HG03442 (cell line): ENCODE results near the gene SIRPB1.
"Not testable (repeated sequence)": the region's sequence is repeated elsewhere in the genome, so short reads cannot be mapped to it uniquely, and the experiment has no call there.

Experiments
- ATAC-seq: cut with Tn5 transposase; IDR thresholded peaks from one replicate; pipeline ENCODE4 v1.9.1; 2021; ENCODE audit warnings: mild to moderate bottlenecking, moderate library complexity; ENCODE audit not compliant: unreplicated experiment

Gene SIRPB1

DNA sequence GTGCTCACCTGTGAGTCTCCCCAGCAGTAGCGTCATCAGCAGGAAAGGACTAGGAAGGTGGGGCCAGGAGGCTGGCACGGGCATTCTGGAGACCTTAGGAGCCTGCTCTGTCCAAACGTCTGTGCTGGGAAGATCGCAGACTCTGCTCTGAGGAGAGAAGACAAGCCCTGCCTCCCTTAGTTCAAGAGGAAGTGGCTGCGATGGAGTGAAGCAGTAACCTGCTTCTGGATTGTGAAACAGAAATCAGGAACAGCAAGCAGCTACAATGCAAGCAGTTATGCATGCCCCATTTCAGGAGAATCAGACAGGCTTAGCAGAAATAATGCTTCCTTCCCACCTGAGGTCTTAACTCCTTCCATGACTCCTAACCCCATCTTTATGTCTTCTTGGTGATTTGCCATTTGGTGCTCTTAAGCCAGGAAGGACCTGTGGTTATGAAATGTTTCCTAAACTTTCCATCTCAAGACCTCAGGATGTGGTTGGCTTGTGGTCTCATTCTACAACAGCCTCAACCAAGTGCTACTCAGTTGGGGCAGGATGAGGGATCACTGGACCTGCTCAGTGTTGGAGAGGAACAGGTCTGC is at the start of gene SIRPB1:
TSS of gene SIRPB1 (minus strand) at position 149 of the 584 bp plus-strand sequence. CDS start at position 84, 65 bp downstream.
- ATAC-seq = no peak

DNA sequence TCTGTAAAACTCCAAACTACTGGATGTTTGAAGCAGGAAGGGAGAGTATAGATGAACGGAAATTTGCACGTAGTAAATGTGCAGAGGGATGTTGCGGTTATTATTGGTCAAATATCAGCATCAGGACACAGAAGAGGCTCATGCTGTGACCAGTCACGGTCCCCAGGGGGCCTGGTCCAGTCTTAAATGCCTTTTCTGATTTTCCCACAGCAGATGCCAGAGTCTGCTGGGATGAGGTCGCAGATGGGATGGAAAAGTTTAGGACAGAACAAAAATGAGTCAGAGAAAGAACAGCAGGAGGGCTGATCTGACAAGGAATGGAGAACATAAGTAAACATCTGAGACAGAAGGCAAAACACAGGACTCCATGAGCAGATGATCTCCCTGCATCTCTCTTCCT is 49.5 kb upstream of the SIRPB1 start:
- ATAC-seq = no peak

DNA sequence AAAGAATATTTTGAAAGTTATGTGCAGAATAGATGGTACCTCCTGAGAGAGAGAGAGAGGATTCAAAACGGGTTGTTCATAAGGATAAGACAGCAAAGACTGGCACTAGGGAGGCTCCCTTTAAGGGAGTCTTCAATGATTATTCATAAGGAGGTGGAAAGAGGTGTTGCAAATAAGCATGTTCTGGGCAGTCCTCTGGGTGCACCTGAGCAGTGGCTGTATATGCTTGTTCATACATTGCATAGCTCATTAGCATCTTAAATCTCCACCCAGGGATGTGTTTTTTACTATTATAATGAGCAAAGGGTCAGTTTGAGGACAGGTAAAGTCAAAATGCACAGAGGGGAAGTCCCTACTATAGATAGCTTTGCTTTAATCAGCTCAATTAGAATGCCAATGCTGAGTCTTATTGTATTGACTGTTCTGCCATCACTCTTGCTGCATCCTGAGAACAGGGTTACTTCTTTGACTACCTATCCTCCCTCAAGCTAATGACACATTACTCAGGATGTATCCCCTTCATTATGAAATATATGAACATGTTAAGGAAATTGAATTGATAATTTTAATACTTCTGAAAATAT is 47.8 kb upstream of the SIRPB1 start:
- ATAC-seq = no peak

DNA sequence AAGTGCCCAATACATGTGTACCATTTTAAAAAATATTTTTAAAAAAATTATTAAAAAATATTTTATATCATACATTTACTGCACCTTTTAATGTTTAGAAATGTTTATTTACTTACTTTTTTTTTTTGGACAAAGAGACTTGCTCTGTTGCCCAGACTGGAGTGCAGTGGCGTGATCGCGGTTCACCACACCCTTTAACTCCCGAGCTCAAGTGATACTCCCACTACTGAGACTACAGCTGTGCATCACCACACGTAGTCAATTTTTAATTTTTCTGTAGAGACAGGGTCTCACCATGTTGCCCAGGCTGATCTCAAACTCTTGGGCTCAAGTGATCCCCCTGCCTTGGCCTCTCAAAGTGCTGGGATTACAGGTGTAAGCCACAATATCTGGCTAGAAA is 47.0 kb upstream of the SIRPB1 start:
- ATAC-seq = no peak

DNA sequence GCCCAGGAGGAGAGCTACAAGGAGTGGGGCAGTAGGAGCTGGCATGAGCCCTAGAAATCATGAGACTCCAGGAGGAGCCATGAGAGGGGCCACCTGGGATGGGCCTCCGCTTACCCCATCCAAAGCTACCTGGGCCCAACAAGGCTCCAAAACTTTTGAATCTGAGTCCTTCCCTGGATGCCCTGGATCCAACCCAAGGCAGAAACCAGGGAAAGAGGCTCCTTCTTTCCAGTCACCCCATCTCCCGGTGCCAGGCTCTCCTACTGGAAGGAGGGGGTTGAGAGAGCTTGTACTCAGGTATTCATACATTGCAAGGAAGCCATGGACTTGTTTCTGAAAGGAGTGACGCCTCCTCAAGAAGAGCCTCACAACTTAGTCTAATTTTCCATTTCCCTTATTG is 45.5 kb upstream of the SIRPB1 start:
- ATAC-seq = no peak

DNA sequence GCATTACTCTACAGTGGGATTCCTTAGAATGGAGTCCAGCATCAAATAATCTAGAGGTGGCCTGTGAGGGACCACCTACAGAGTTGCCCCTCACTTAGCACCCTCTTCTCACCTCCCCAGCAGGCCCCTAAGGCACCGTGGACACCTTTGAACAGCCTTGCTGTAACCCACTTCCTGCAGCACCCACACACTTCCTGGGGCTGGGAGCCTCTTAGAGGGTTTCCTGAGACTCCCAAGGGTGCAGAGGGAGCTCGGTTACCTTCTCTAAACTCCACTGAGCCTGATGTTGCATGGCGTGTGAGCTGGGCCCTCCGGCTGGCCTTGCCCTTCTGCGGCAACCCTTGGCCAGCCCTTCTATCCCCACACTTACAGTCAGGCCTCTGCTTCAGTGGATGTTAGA is 45.1 kb upstream of the SIRPB1 start:
- ATAC-seq = no peak

DNA sequence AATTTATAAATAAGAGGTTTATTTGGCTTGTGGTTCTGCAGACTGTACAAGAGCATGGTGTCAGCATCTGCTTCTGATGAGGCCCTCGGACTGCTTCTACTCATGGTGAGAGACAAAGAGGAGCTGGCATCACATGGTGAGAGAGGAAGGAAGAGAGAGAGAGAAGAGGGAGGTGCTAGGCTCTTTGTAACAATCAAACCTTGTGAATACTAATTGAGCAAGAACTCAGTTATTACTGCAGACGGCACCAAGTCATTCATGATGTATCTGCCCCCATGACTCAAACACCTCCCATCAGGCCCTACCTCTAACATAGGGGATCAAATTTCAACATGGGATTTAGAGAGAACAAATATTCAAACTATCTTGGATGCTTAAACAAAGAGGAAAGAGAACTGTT is 44.1 kb upstream of the SIRPB1 start:
- ATAC-seq = no peak

DNA sequence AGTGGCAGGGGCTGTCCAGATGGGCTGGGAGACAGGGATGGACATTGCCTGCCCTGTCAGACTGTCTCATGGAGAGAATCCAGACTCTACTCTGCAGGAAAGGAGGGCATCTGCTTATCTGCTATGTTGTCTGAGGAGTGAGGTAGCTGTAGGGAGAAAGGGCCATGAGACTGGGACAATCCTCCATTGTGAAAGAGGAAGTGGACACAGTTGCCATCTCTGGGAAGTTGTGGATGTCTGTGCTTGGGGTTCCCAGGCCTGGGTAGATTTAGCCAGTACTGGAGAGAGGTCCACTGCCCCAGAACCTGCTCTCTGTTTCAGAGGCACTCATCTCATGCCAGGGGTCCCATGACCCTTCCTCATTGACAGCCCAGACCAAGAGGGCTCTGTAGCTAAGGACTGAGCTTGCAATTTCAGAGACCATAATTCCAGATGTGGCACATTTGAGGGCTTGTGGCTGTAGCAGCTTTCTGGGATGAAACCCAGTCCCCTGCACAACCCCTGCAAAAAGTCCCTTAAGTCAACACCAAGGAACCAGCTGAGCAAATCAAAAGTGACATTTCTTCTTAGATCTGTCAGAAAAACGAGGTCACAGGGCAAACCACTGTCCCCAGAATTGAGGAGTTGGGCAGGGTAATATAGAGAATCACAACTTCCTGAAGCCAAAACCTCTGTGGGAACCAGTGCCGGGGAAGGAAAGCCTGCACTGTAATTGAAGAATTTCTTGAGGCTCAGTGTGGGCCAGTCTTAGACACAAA is 41.9 kb upstream of the SIRPB1 start:
- ATAC-seq = no peak

DNA sequence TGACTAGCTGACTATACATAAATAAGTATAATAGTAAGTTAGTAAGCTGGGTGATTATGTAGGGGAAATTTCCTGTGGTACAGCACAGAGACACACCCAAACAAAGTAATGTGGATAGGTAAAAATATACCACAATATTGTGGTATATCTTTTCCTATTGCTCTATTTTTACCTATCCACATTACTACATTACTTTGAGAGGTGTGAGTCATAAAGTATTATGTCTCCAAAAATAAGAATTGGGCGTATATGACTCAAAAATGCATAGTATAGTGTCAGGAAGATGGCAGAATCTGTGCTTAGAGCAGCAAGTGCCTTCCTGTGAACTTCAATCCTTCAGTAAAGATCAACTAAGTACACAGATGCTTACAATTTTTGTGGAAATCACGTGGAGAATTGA is 40.4 kb upstream of the SIRPB1 start:
- no peak for ATAC-seq

DNA sequence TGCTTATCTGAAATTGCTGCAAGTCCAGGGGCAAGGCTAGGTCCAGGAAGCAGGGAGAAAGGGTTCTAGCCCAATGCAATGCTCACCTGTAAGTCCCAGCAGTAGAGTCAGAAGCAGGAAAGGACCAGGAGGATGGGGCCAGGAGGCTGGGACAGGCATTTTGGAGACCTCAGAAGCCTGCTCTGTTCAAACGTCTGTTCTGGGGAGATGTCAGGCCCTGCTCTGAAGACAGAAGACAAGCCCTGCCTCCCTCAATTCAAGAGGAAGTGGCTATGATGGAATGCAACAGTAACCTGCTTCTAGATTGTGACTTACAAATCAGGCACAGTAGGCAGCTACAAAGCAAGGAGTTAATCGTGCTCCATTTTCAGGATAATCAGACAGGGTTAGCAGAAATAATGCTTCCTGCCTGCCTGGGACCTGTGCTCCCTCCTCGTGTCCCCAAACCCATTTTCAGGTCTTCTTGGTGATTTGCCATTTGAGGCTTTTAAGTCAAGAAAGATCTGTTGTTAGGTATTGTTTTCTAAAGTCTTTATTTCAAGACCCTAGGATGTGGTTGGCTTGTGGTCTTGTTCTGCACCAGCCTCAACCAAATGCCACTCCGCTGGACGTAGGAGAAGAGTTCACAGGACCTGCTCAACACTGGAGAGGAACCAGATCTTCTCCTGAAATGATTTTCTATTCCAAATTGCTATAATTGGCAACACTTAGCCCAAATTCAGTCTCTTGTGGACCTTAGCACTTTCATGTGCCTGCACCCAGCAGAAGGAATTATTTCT is 37.9 kb upstream of the SIRPB1 start, which contains the start of gene SIRPG:
TSS of gene SIRPG (minus strand) at position 224 of the 779 bp plus-strand sequence. CDS start at position 159, 65 bp downstream.
- ATAC-seq = no peak

DNA sequence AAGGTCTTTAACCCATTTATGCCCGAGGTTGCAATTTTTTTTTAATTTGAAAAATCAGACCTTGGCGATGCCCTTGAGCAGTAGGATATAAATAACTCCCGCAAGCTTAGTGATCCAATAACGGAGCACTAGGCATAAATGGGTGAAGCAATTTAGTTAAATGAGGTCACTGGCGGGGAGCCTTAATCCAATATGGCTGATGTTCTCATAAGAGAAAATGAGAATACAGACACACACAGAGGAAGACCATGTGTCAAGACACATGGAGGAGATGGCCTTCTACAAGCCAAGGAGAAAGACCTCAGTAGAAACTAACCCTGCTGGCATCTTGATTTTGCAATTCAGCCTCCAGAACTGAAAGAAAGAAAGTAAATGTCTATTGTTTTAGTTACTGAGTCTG is 37.0 kb upstream of the SIRPB1 start:
- ATAC-seq = no peak

DNA sequence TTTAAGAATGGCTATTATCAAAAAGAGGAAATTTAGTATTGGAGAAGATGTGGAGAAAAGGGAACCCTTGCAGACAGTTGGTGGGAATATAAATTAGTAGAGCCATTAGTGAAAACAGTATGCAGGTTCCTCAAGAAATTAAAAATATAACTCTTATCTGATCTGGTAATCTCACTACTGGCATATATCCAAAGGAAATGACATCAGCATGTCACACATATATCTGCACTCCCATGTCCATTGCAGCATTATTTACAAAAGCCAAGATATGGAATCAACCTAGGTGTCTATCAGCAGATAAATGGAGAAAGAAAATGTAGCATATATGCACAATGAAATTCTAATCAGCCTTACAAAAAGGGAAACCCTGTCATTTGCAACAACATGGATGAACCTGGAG is 35.2 kb upstream of the SIRPB1 start:
- no peak for ATAC-seq

DNA sequence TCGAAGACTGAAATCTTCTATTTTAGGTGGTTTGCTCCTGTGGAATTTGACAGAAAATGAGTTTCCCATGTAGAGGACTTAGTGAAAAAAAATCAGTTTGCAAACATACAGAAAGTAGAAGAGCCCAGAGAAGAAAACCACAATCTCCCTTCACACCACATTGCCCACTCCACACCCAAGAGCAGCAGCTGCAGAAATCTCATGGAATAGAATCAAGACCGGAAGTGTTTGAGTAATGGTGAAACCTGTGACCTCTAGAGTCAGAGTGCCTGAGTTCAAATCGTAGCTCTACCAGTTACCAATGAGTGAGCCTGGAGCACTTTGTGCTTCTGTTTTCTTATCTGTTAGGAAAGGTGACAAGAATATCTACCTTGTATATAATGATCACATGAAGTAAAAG is 33.2 kb upstream of the SIRPB1 start:
- ATAC-seq = no peak

DNA sequence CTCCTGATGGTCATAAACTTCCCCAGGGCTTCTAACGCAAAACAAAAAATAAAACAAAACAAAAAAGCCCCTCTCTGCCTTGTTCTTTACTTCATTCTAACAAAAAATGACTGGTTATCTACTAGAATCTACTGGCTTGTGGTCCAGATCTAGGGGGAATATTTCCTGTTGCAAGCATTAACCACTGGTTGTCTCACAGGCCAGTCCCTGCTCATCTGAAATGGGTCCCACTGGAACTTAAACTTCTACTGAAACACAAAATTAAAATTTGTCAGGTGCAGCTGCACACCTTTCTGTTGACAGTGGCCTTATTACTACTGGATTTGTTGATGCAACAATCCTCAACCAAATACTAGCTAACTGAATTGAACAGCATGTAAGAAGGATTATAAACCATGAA is 32.3 kb upstream of the SIRPB1 start:
- no peak for ATAC-seq

DNA sequence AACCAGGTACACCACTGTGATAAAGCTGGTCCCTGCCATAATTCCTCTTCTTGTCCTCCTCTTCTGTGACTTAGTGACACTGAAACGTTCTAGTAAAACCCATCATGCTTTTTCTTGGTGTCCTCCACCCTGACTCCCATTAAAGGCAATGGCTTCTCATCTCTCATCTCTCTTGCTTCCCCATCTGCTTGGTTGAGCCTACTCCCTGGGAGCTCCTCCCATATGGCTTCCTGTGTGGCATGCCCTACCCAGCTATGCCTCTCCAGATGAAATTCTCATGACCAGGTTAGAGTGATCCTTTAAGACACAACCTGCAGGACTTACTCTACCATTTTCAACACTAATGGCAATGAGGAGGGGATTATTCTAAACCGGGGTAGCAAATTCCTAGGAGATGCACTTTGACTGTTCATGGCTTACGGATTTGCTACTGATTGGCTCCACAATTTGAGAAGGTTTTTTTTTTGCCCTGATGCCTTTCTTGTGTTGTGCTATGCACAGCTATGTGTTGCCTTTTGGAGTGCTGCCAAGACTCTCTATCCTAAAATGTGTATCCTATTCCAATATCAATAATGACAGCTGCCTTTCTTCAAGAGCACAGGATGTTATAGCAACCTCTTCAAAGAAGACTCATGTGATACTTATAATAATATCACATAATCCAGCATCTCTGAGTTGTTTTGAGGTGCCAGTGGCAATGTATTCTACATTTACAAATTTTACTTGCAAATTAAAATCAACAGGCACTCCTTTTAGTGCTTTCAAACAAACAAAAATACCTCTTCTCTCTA is 31.7 kb upstream of the SIRPB1 start:
- no peak for ATAC-seq

DNA sequence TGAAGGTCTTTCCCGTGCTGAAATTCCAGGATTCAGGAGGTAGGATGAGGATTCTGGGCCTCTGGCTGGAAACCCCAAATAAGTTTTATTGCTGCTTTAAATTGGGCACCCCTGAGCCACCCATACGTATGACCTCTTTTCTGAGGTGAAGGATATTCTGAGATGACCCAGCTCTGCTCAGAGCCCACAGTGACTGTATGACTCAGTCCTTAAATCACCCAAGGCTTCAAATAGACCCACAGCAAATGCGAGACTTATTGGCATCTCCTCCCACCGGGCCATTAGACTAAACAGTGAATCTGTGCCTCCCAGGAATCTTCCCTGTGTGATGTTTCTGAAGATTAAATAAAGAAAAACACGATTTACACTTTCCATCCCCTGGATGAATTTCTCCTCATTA is 28.3 kb upstream of the SIRPB1 start:
- ATAC-seq = no peak

DNA sequence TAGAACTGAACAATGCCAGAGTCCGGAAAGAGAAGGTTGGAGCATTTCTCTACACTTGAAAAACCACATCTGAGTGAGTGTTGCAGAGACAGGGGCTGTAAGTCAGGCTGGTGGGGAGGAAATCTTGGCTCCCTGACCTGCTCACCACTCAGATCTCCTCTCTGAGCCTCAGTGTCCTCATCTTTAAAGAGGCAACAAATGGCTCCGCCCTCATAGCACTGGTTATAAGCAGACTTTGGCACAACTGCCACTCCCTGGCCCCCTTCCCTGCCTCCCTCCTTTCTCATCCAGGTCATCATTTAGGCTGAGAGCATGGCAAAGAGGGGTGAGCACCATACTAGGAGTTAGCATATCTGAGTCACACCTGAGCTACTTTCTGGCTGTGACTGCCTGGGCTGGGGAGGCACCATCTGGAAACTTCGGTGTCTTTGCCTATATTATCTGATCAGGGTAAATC is 27.2 kb upstream of the SIRPB1 start:
- ATAC-seq = no peak

DNA sequence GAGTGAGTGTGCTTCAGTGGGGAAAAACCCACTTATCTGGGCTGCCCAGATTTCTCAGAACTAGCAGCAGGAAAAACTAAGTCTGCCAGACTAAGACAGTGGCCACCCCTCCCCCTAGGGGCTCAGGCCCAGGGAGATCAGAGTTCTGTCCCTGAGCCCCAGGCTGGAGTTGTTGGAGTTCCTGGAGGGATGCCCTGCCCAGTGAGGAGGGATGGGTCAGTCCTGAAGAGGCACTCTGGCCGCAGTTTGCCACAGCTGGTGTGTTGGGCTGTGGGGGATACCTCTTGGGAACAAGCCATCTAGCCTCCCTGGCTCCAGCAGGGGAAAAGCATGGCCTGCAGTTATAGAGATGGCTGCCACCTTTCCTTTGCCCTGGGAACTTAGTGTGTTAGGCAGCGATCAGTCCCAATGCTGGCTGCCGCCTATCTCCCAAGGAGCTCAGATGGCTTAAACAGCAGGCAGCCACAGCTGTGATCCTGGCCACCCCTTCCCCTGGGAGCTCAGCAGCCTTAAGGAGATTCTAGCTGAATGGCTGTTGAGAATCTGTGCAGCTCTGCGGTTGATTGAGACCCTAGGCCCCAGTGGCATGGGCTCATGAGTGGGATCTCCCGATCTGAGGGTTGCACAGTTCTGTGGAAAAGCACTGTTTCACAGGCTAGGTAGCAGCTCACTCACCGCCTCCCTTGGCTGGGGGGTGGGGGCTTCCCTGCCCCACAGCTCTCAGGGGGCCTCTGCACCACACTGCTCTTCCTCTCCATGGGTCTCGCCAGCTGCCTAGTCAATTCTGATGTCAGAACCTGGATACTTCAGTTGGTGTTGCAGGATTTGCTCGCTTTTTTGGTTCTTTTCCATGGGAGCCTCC is 24.5 kb upstream of the SIRPB1 start:
- no peak for ATAC-seq

DNA sequence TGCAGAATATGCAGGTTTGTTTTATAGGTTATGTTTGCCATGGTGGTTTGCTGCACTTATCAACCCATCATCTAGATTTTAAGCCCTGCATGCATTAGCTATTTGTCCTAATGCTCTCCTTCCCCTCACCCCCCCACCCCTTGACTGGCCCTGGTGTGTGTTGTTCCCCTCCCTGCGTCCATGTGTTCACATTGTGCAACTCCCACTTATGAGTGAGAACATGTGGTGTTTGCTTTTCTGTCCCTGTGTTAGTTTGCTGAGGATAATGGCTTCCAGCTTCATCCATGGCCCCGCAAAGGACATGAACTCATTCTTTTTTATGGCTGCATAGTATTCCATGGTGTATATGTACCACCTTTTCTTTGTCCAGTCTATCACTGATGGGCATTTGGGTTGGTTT is 18.8 kb upstream of the SIRPB1 start:
- not testable (repeated sequence) for ATAC-seq

DNA sequence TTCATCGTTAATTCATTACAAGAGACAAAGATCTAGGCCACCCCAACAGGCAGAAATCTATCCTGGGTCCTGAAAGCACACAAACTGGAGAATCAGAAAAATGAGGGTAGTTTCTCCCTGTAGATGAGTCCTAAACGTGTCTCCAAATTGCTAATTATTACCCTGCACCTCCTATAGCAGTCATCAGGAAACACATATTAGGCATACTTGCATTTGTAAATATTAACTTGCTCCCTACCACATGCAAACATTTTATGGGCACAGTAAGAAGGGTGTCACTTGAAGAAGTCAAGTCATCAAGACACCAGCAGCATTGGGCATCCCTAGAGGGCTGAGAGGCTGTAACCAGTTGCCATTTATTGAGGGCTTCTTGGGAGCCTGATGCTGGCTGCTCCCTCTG is 17.9 kb upstream of the SIRPB1 start:
- no peak for ATAC-seq
